Mucosa of descending colon (tissue), 3 donors: Measurements from ENCODE around the gene TGOLN2. TPM values are rescaled to one million over a fixed set of nuclear protein-coding genes. Genes with fewer than 3 reads are reported as not detected.

ENCODE experiments used
- ATAC-seq: fragments of 200-7000 bp; cut with Tn5 transposase; one replicate; pipeline ENCODE4 v1.9.1; 2020; ENCODE audit warnings: mild to moderate bottlenecking, moderate library complexity
- DNase-seq, 3 donors: peaks; one replicate each; pipeline ENCODE4 v3.0.0-alpha.2; 2020
- H3K36me3 ChIP-seq: fragments of 200-600 bp; one replicate; pipeline ENCODE4 v1.8.0; 2021; ENCODE audit warnings: low read depth, mild to moderate bottlenecking
- H3K4me1 ChIP-seq: fragments of 200-600 bp; one replicate; pipeline ENCODE4 v1.8.0; 2021; ENCODE audit warnings: low read depth, mild to moderate bottlenecking
- H3K4me3 ChIP-seq: fragments of 200-600 bp; one replicate; pipeline ENCODE4 v1.8.0; 2021; ENCODE audit warnings: mild to moderate bottlenecking
- H3K9me3 ChIP-seq: fragments of 200-600 bp; one replicate; pipeline ENCODE4 v1.8.0; 2021; ENCODE audit warnings: mild to moderate bottlenecking
- intact Hi-C, 2 donors: fragments of 100-400 bp; cut with DNase I in 1 of 2; cut with micrococcal nuclease in 1 of 2; formaldehyde crosslinking; loops; one replicate each; pipeline versions ENCODE4 v1.11.0 to v1.11.1; 2022; cut with DNase I, micrococcal nuclease
- total RNA-seq, 3 donors: library from RNA; stranded (reverse); fragmentation: NEBNext Ultra II Directional in 2 of 3; extraction: Animal tissue kit (Norgen Biotek cat#: 25700) in 2 of 3; gene quantifications; one replicate each; pipeline versions ENCODE4 v1.2.1 to v1.2.4, GENCODE V29; 2021 to 2023
- TF ChIP-seq, protein P1 (sequence below): fragments of 200-600 bp; IDR thresholded peaks from one replicate; pipeline ENCODE4 v1.8.0; 2022; ENCODE audit warnings: antibody characterized with exemption, mild to moderate bottlenecking
- donor health status: DM: no; HTN: no; CAD: no; lungs with moderate emphysema.
- donor health status: DM: no; HTN: no; CAD: no.
- donor health status: DM: no; HTN: yes; CAD: no.

Gene TGOLN2
- total RNA-seq, 3 donors from 2014 or later: 148 to 227 (median 163) TPM

GRCh38 chr2:85281553-85281952 is 46.2 kb downstream of the TGOLN2 start:
- DNase-seq: no peak
- intact Hi-C loops: loop anchor here in 1 of 2 donors (10.0 kb wide), 1 partner anchor 217 kb away; no protein-coding TSS in a partner anchor
- Histone ChIP-seq H3K4me1 (peaks cover 5% of the 10 kb centered on the region), H3K4me3 (no peak overlapping the region), H3K9me3 (no peaks in the 10 kb centered on the region), H3K36me3 (no peaks in the 10 kb centered on the region)
- TF ChIP-seq, protein P1, sequence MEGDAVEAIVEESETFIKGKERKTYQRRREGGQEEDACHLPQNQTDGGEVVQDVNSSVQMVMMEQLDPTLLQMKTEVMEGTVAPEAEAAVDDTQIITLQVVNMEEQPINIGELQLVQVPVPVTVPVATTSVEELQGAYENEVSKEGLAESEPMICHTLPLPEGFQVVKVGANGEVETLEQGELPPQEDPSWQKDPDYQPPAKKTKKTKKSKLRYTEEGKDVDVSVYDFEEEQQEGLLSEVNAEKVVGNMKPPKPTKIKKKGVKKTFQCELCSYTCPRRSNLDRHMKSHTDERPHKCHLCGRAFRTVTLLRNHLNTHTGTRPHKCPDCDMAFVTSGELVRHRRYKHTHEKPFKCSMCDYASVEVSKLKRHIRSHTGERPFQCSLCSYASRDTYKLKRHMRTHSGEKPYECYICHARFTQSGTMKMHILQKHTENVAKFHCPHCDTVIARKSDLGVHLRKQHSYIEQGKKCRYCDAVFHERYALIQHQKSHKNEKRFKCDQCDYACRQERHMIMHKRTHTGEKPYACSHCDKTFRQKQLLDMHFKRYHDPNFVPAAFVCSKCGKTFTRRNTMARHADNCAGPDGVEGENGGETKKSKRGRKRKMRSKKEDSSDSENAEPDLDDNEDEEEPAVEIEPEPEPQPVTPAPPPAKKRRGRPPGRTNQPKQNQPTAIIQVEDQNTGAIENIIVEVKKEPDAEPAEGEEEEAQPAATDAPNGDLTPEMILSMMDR: no peak
- ATAC-seq: no peak

GRCh38 chr2:85278361-85278760 is 49.4 kb downstream of the TGOLN2 start:
- ATAC-seq: no peak
- intact Hi-C loops: no loop called here

GRCh38 chr2:85277416-85278158 is 50.2 kb downstream of the TGOLN2 start:
- Histone ChIP-seq H3K4me1 (peaks cover 5% of the 10 kb centered on the region), H3K36me3 (no peaks in the 10 kb centered on the region), H3K4me3 (no peak overlapping the region), H3K9me3 (no peaks in the 10 kb centered on the region)
- ATAC-seq: peak; percentile 48
- TF ChIP-seq, protein P1: no peak
- peak in 1 of 3 donors; percentile 34 for DNase-seq
- intact Hi-C loops: no loop called here

More at GRCh38 chr2:85278361-85278760, 49.4 kb downstream of the TGOLN2 start:
- TF ChIP-seq, protein P1: no peak
- H3K9me3 ChIP-seq: no peaks in the 10 kb centered on the region
- H3K4me3 ChIP-seq: no peak overlapping the region
- no peaks in the 10 kb centered on the region for H3K36me3 ChIP-seq
- H3K4me1 ChIP-seq: peaks cover 5% of the 10 kb centered on the region
- no peak for DNase-seq

GRCh38 chr2:85276571-85277118 is 51.1 kb downstream of the TGOLN2 start:
- intact Hi-C loops: no loop called here
- Histone ChIP-seq H3K4me3 (no peak overlapping the region), H3K36me3 (no peaks in the 10 kb centered on the region), H3K9me3 (no peaks in the 10 kb centered on the region), H3K4me1 (peaks cover 9% of the 10 kb centered on the region)
- DNase-seq (no peak), ATAC-seq (no peak)
- TF ChIP-seq, protein P1: no peak

DNA sequence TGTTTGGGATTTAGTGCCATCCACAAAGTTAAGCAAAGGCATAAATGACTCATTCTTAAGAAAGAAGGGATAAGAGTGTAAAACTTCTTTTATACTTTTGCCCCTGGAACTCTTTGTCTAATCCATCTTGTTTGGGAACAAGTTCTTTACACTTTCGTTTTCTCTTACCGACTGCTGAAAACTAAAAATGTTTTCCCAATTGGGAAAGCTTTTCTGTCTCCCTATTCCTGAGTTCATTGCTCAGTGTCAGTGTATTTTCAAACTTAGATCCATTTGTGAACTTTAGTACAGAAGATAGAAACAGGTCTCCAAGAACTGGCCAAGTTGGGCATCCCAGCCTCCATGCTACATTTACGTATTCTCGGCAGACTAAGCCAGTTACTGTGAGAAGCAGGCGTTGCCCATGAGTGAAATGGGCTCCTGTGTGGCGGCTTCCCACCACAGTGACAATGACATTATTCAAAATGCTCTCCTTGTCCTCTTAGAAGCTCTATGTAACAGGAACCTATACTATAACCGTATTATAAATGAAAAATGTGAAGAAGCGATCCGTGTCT is 51.7 kb downstream of the TGOLN2 start:
- H3K4me3 ChIP-seq: no peak overlapping the region

More for the DNA sequence above, 51.7 kb downstream of the TGOLN2 start:
- no peaks in the 10 kb centered on the region for H3K36me3 ChIP-seq
- peaks cover 9% of the 10 kb centered on the region for H3K4me1 ChIP-seq
- H3K9me3 ChIP-seq: no peaks in the 10 kb centered on the region
- ATAC-seq (no peak), DNase-seq (no peak)
- intact Hi-C loops: no loop called here
- TF ChIP-seq, protein P1: no peak
